Caco-2 (cell line): ENCODE results near the gene CEP20. TPM values are rescaled to one million over a fixed set of nuclear protein-coding genes. Genes with fewer than 3 reads are reported as not detected.

Source experiments
- BruUV-seq: library from RNA; stranded (reverse); fragments of 400-500 nt; replicated peaks from 2 replicates; lab custom pipeline; 2021; lab: Mats Ljungman, UMichigan
- CTCF ChIA-PET: fragments of 300-600 bp; sonication (Branson Sonifier 250); formaldehyde crosslinking; loops from one replicate; lab custom pipeline; 2022; ENCODE audit warnings: antibody characterized with exemption; lab: Charles Lee
- POLR2A ChIA-PET: fragments of 300-600 bp; sonication (Branson Sonifier 250); formaldehyde crosslinking; loops from one replicate; lab custom pipeline; 2022; ENCODE audit warnings: antibody characterized with exemption; lab: Charles Lee
- DNase-seq, 2 experiments: peaks; one replicate each; pipeline versions ENCODE4 v3.0.0 to v3.0.0-alpha.2; 2020 to 2022
- H3K27me3 ChIP-seq: replicated peaks from 2 replicates; pipeline ENCODE4 v1.6.0; 2011; ENCODE audit warnings: low read length; ENCODE audit not compliant: control insufficient read depth, insufficient read depth
- H3K36me3 ChIP-seq: 2 replicates; pipeline ENCODE4 v1.5.1; 2011; ENCODE audit warnings: low read length; ENCODE audit not compliant: control insufficient read depth, insufficient read depth
- H3K4me1 ChIP-seq: fragments of 250-450 bp; sonication (Bioruptor Pico); 2 replicates; pipeline ENCODE4 v1.5.1; 2020; ENCODE audit warnings: mild to moderate bottlenecking
- H3K4me3 ChIP-seq: 2 replicates; pipeline ENCODE4 v1.5.1; 2011; ENCODE audit warnings: low read depth, mild to moderate bottlenecking, control low read depth, low read length
- H3K9me3 ChIP-seq: fragments of 250-450 bp; sonication (Bioruptor Pico); 2 replicates; pipeline ENCODE4 v1.5.1; 2020; ENCODE audit warnings: mild to moderate bottlenecking, moderate library complexity
- H3K27ac Mint-ChIP-seq: one replicate; pipeline ENCODE4 v1.8.0; 2022; ENCODE audit warnings: mixed read lengths; ENCODE audit not compliant: unreplicated experiment
- H3K27me3 Mint-ChIP-seq: one replicate; pipeline ENCODE4 v1.8.0; 2022; ENCODE audit warnings: mixed read lengths; ENCODE audit not compliant: insufficient read depth, unreplicated experiment
- H3K36me3 Mint-ChIP-seq: one replicate; pipeline ENCODE4 v1.8.0; 2022; ENCODE audit warnings: mild to moderate bottlenecking, mixed read lengths; ENCODE audit not compliant: insufficient read depth, unreplicated experiment
- H3K4me1 Mint-ChIP-seq: one replicate; pipeline ENCODE4 v1.8.0; 2022; ENCODE audit warnings: low read depth, mixed read lengths; ENCODE audit not compliant: unreplicated experiment
- H3K4me3 Mint-ChIP-seq: one replicate; pipeline ENCODE4 v1.8.0; 2022; ENCODE audit warnings: mild to moderate bottlenecking, moderate library complexity, mixed read lengths; ENCODE audit not compliant: unreplicated experiment
- H3K9me3 Mint-ChIP-seq: one replicate; pipeline ENCODE4 v1.8.0; 2022; ENCODE audit warnings: mixed read lengths; ENCODE audit not compliant: unreplicated experiment
- intact Hi-C: fragments of 100-400 bp; cut with micrococcal nuclease; formaldehyde crosslinking; loops from one replicate; pipeline ENCODE4 v1.10.0; 2022; ENCODE audit not compliant: unreplicated experiment
- total RNA-seq: library from RNA; stranded (reverse); gene quantifications from 2 replicates; pipeline ENCODE4 v1.2.3, GENCODE V29; 2022
- TF ChIP-seq, protein P1 (sequence below), 2 experiments: fragments of 200-600 bp in 1 of 2; IDR thresholded peaks; 1 replicate in 1 of 2; 2 replicates in 1 of 2; pipeline versions ENCODE4 v1.5.1 to v1.8.0; 2011 to 2022; ENCODE audit warnings: antibody characterized with exemption in 1 of 2, control low read depth in 1 of 2, inconsistent platforms in 1 of 2, low read depth in 1 of 2, low read length in 1 of 2, mild to moderate bottlenecking in 1 of 2, moderate library complexity in 1 of 2; ENCODE audit not compliant: insufficient read depth in 1 of 2, severe bottlenecking in 1 of 2, unreplicated experiment in 1 of 2

The CEP20 gene
- total RNA-seq, 1 experiment from 2014 or later = 26.0 TPM

DNA sequence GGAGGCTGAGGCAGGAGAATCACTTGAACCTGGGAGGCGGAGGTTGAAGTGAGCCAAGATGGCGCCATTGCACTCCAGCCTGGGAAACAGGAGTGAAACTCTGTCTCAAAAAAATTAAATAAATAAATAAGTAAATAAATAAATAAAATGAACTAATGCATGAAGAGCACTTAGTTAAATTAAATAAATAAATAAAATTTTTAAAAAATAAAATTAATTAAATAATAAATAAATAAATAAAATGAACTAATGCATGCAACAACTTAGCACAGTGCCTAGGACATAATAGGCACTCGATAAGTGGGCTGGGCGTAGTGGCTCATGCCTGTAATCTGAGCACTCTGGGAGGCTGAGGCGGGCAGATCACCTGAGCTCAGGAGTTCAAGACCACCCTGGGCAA lies 15.6 kb upstream of the CEP20 start:
- intact Hi-C loops = no loop called here
- H3K27me3 ChIP-seq = no peaks in the 10 kb centered on the region
- H3K36me3 ChIP-seq = no peaks in the 10 kb centered on the region
- BruUV-seq = no TSS peak
- H3K27ac Mint-ChIP-seq = no peak overlapping the region
- H3K36me3 Mint-ChIP-seq = no peaks in the 10 kb centered on the region
- TF ChIP-seq, protein P1, sequence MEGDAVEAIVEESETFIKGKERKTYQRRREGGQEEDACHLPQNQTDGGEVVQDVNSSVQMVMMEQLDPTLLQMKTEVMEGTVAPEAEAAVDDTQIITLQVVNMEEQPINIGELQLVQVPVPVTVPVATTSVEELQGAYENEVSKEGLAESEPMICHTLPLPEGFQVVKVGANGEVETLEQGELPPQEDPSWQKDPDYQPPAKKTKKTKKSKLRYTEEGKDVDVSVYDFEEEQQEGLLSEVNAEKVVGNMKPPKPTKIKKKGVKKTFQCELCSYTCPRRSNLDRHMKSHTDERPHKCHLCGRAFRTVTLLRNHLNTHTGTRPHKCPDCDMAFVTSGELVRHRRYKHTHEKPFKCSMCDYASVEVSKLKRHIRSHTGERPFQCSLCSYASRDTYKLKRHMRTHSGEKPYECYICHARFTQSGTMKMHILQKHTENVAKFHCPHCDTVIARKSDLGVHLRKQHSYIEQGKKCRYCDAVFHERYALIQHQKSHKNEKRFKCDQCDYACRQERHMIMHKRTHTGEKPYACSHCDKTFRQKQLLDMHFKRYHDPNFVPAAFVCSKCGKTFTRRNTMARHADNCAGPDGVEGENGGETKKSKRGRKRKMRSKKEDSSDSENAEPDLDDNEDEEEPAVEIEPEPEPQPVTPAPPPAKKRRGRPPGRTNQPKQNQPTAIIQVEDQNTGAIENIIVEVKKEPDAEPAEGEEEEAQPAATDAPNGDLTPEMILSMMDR (IDR thresholded peaks at IDR 0.05; ENCODE audit: insufficient read depth in 1 of 2, low read depth in 1 of 2, low read length in 1 of 2, severe bottlenecking in 1 of 2, unreplicated experiment in 1 of 2) = no peak
- no peaks in the 10 kb centered on the region for H3K4me1 Mint-ChIP-seq
- POLR2A ChIA-PET = no interaction called here
- H3K4me3 Mint-ChIP-seq = no peak overlapping the region
- CTCF ChIA-PET = no interaction called here
- H3K4me1 ChIP-seq = peaks cover 9% of the 10 kb centered on the region
- no peak for DNase-seq
- H3K4me3 ChIP-seq = no peak overlapping the region
- no peaks in the 10 kb centered on the region for H3K27me3 Mint-ChIP-seq
- no peaks in the 10 kb centered on the region for H3K9me3 ChIP-seq
- H3K9me3 Mint-ChIP-seq = peaks cover 19% of the 10 kb centered on the region

DNA sequence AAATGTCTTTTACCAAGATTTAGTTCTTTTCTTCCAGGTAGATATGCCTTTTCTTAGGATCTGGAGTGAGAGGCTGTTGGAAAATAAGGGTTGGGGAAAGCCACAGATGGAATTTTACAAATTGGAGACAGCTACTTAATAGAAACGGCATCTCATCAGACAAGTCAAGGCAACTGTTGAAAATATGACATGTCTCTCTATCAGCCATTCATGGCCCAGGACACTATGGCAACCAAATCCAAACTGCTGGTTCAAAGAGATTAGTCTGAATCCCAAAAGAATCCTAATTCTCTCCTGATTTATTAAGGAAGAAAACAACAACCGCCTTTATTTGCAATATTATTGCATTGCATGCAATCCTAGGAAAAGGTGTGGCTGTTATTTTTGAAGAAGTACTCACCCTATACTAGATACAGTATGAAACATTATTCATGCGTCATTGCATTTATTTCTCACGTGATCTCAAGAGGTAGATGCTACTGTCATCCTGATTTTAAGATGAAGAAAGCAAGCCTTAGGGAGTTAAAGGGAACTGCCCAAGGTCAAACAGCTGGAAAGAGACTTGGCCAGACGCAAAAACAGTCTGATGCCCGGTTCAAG lies 12.6 kb upstream of the CEP20 start:
- no peak overlapping the region for H3K27ac Mint-ChIP-seq

DNA sequence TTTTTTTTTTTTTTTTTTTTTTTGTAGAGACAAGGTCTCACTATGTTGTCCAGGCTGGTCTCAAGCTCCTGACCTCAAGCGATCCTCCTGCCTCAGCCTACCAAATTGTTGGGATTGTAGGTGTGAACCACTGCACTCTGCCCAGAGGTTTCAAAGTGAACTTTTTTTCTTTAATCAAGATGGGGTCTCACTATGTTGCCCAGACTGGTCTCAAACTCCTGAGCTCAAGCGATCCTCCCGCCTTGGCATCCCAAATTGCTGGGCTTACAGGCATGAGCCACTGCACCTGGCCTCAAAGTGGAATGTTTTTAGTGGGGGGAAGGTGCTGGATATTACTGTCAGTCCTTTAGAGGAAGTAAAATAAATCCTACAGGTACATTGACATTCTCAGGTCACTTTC lies 12.0 kb upstream of the CEP20 start:
- TF ChIP-seq, protein P1 (IDR thresholded peaks at IDR 0.05; ENCODE audit: insufficient read depth in 1 of 2, low read depth in 1 of 2, low read length in 1 of 2, severe bottlenecking in 1 of 2, unreplicated experiment in 1 of 2) = no peak
- CTCF ChIA-PET = interaction anchor here (0.6 to 1.5 kb wide), 3 partner anchors 21 to 122 kb away, joined by 3 read pairs; no protein-coding TSS in a partner anchor
- BruUV-seq = no TSS peak
- H3K4me3 ChIP-seq = no peak overlapping the region
- DNase-seq = no peak
- H3K9me3 ChIP-seq = no peaks in the 10 kb centered on the region
- Mint-ChIP-seq H3K4me3 (no peak overlapping the region), H3K4me1 (no peaks in the 10 kb centered on the region), H3K36me3 (no peaks in the 10 kb centered on the region), H3K9me3 (no peaks in the 10 kb centered on the region), H3K27me3 (no peaks in the 10 kb centered on the region), H3K27ac (no peak overlapping the region)
- H3K36me3 ChIP-seq = no peaks in the 10 kb centered on the region
- POLR2A ChIA-PET = no interaction called here
- peaks cover 9% of the 10 kb centered on the region for H3K4me1 ChIP-seq
- no peaks in the 10 kb centered on the region for H3K27me3 ChIP-seq
- intact Hi-C loops = no loop called here

More for the DNA sequence above, 12.6 kb upstream of the CEP20 start:
- Histone ChIP-seq H3K27me3 (no peaks in the 10 kb centered on the region), H3K4me3 (no peak overlapping the region), H3K4me1 (peaks cover 9% of the 10 kb centered on the region), H3K36me3 (no peaks in the 10 kb centered on the region), H3K9me3 (no peaks in the 10 kb centered on the region)
- ChIA-PET CTCF (interaction anchor here (0.6 kb wide), 1 partner anchor 20 kb away, joined by 3 read pairs; no protein-coding TSS in a partner anchor), POLR2A (no interaction called here)
- DNase-seq = no peak
- Mint-ChIP-seq H3K36me3 (no peaks in the 10 kb centered on the region), H3K27me3 (no peaks in the 10 kb centered on the region), H3K4me1 (no peaks in the 10 kb centered on the region), H3K4me3 (no peak overlapping the region), H3K9me3 (peaks cover 2% of the 10 kb centered on the region)
- BruUV-seq = no TSS peak
- TF ChIP-seq, protein P1 (IDR thresholded peaks at IDR 0.05; ENCODE audit: insufficient read depth in 1 of 2, low read depth in 1 of 2, low read length in 1 of 2, severe bottlenecking in 1 of 2, unreplicated experiment in 1 of 2) = no peak
- intact Hi-C loops = no loop called here
